Urothelium cell line (cell line): ENCODE measurements around the gene ALDH3B1.

Source experiments
- DNase-seq: peaks from one replicate; pipeline ENCODE4 v3.0.0; 2011; ENCODE audit warnings: low spot score, mixed read lengths
- FAIRE-seq: peaks from 2 replicates; lab custom pipeline; 2011; peaks lifted over from hg19 to GRCh38; lab: Jason Lieb, UNC

Gene ALDH3B1

DNA sequence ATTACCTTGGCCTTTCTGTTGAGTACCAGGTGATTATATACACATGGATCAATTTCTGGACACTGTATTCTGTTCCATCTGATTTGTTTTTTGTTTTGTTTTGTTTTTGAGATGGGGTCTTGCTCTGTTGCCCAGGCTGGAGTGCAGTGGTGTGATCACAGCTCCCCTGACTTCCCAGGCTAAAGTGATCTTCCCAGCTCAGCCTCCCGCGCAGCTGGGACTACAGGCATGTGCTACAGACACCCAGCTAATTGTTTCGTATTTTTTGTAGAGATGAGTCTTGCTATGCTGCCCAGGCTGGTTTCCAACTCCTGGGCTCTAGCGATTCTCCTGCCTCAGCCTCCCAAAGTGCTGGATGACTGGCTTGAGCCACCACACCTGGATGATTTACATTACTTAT lies 47.7 kb downstream of the ALDH3B1 start:
- FAIRE-seq (no peak), DNase-seq (no peak)

GRCh38 chr11:68061508-68061907 lies 51.4 kb downstream of the ALDH3B1 start:
- DNase-seq (no peak), FAIRE-seq (no peak)

- FAIRE-seq, result no peak
Measured at GRCh38 chr11:68064926-68065325, 54.8 kb downstream of the ALDH3B1 start.

DNA sequence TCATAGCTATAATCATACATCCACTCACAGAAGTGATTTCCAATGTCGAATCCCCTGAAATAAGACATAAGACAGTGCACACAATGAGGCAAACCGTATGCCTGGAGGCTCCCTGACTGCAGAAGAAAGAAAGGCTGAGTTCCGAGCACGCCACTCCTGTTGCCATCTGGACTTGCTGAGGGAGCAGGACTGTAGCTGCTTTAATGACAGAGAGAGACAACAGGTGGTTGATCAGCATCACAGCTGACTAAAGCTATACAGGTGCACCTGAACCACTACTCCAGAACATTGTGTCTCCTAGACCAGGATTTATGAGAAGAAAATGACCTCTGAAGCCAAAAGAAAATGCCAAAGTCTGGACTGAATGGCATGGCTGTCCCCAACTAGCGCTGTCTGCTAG lies 55.7 kb downstream of the ALDH3B1 start:
- DNase-seq, result no peak
- FAIRE-seq, result no peak

More at GRCh38 chr11:68064926-68065325, 54.8 kb downstream of the ALDH3B1 start:
- DNase-seq, result no peak

DNA sequence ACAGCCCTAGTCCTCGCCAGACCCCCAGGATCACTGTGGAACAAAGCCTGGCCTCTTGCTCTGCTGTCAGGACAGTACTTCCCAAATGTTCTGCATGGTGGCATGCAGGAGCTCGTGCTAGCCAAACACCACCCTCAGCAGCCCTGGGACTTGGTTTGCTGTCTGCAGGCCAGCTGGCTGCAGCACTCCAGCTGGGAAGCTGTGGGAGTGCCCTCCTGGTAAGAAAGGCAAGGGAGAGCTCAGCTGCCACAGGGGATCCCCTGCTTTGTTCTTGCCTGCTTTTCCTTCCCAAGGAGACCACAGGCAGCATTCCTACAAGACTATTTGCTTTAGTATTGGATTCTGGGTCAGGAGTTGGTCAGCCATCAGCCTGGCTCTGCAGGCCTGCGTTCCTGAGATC lies 56.6 kb downstream of the ALDH3B1 start:
- no peak for DNase-seq
- no peak for FAIRE-seq

DNA sequence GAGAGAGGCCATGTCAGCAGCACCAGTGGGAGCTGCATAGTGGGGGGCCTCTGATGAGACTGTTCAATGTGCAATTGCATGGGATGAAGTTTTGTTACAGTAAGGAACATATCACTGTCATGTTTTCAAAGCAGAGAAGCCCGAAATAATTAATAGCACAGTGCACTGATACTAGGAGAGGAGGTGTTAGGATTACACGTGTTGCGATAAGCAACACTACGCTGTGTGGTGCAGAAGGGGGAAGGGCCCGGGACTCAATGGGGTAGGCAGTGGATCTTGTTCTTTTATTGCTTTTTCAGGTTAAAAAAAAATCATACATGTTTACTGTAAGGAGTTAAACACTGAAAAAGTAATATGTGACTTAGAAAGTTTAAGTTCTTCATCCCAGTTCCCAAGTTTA lies 57.9 kb downstream of the ALDH3B1 start:
- FAIRE-seq, result no peak

DNA sequence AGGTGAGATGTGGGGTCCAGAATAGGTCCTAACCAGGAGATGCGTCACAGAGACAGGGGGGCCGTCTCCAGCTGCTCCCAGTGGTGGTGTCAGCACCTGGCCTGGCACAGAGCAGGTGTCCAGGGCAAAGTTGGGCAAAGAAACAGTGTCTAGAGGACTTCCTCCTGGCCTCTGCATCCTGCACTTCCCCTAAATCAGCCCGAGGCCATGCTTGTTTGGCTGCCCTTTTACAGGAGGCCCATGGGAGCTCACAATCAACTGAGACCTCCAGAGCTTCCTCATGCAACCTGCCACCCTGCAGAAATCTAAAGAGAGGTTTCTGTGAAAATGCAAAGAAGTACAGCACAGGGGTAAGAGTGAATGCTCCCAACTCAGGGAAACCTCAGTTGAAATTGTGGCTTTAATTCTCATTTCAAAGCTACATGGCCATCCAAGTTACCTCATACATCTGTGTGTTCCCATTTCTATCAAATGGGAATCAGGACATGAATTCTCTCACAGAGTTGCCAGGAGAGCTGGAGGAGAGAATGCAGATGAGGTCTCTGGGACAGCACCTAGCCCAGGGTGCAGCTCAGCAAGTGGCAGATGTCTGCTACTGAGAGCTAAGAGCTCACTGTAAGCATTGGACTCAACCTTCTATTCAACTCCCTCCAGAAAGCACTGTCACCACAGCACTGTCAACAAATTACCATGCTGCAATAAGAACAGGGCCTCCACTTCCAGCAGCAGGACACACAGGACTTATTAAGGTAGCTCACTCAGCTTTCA lies 61.3 kb downstream of the ALDH3B1 start:
- FAIRE-seq (no peak), DNase-seq (no peak)

More for the DNA sequence above, 57.9 kb downstream of the ALDH3B1 start:
- no peak for DNase-seq

- DNase-seq, result no peak
- FAIRE-seq, result no peak
Measured at GRCh38 chr11:68074584-68075352, 64.6 kb downstream of the ALDH3B1 start.

DNA sequence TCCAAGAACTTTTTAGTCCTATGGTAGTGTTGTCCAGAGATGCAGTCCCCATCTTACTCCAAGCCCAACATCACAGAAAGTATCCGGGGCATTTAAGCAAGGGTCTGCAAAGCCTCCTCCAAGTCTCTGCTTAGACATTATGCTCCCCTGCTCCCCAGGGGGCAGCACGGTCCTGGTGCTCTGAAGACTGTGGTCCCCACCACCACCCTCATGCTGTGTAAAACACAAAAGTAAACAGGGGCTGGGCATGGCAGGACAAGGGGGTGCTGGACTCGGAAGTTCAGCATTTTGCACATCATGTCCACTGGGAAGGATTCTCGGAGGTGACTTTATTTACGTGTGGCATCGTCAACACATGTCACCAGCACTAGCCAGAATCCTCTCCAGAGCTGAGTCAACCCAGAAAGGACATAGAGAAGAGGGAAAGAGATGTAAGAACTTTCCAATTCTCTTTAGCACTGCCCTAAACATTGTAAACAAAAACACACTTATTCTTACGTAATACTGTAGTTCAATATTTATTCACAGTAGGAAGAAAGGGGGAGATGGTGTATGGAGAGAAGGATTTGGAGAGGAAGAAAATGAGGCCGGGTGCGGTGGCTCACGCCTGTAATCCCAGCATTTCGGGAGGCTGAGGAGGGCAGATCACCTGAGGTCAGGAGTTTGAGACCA lies 66.4 kb downstream of the ALDH3B1 start:
- FAIRE-seq, result no peak
- DNase-seq, result no peak

DNA sequence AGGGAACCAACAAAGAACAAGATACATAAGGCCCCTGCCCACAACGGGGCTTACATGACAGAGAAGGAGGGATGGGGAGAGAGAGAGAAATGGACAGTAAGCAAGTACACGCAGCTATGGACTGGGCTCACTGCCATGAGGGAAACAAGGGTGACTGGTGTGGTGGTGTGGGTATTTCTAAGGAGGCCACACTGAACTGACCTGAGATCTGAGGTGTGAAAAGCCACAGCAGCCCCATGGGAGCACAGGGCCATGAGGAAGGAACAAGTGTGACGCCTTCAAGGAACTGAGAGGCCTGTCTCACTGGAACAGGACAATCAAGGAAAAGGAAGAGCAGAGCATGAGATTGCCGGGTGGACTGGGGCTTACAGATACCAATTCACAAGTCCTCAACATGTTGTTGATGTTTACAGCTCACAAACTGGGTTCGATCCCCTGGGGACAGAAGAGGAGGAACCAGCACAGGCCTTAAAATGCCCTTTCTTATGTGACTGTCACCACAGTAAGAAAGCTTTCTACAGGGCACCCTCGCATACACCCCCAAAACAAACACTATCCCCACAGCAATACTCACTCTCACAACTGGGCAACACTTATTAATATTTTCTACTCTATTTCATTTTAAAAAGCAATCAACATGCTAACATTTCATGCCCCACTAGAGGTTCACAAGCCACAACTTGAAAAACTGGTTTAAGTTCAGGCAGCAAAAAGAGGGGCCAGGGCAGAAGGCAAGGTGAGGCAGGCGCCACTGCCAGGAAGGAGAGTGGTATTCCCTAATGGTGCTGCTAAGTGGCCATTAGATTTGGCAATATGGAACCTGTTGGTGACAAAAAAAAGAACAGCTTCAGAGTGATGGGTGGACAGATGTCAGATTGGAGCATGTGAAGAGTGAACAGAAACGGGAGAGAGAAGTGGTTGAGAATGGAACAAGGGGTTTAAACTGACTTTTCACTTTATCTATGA lies 67.8 kb downstream of the ALDH3B1 start:
- FAIRE-seq (no peak), DNase-seq (no peak)
